HG02763 (cell line): Measurements from ENCODE around the gene COX6B1.
"Not testable (repeated sequence)": the region's sequence is repeated elsewhere in the genome, so short reads cannot be mapped to it uniquely, and the experiment has no call there.

Experiments used
- ATAC-seq: cut with Tn5 transposase; IDR thresholded peaks from one replicate; pipeline ENCODE4 v1.9.1; 2021; ENCODE audit warnings: mild to moderate bottlenecking, moderate library complexity; ENCODE audit not compliant: unreplicated experiment

COX6B1 gene

DNA sequence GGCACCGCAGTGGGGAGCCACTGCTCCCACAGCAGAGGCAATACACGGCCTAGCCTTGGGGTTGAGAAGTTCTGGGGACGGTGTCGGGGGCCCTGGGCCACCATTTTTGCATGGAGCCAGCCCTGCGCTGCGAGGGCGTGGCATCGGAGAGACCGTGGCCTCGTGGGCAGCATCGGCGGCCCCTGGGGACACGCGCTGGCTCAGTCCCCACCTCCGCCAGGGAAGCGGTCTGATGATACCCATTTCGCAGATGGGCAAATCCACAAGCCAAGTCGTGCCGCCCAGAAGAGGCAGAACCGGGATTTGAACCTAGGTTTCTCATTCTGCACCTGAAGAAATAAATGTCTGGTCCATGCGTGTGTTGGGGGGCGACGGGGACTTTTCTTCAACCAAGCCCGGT is 17.0 kb downstream of the COX6B1 start:
- no peak for ATAC-seq

DNA sequence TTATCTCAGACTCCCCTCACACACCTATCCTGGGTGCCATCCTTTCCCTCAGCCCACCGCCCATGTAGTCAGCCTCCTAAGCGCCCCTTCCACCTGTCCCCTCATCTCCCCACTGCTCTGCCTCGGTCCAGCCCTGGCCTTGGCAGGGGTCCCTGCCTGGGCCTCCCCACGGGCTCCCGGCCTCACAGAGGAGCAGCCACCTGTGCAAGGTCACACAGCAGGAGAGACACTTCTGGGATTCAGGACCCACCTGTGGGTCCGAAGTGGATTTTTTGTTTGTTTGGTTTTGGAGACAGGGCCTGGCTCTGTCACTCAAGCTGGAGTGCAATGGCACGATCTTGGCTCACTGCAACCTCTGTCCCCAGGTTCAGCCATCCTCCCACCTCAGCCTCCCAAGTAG is 17.5 kb downstream of the COX6B1 start:
- ATAC-seq: no peak

DNA sequence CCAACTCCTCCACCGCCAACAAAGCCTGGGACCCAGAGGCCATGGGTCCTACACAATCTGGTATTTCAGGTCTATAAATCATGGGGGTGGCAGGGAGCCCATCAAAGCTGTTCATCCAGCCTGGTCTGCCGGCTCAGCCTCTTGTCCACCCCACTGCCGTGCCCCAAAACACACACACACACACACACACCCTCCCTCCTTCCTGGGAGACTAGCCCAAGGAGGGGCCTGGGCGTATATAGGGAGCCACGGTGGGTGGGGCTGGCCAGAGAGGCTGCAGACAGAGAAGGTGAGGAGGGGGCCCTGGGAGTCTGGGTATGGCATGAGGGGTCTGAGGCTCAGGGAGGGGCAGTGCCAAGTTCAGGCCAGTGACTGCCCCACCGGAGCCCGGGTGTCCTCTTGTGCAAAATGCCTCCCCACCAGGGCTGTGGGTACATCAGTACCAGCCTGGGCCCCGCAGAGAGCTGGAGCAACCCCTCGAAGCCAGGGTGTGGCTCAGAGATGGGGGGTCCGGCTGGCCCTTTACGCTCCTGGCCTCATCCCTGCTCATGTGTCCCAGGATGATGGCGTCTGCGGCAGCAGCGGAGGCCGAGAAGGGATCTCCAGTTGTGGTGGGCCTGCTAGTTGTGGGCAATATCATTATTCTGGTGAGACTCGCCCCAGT is 18.3 kb downstream of the COX6B1 start, which contains the start of gene UPK1A:
TSS of gene UPK1A (plus strand) at position 267 of the 663 bp plus-strand sequence. CDS start at position 563, 296 bp downstream.
- no peak for ATAC-seq

- ATAC-seq: no peak
Measured at GRCh38 chr19:35669566-35669965, 21.4 kb downstream of the COX6B1 start.

GRCh38 chr19:35669974-35670373 is 21.9 kb downstream of the COX6B1 start:
- ATAC-seq: no peak

DNA sequence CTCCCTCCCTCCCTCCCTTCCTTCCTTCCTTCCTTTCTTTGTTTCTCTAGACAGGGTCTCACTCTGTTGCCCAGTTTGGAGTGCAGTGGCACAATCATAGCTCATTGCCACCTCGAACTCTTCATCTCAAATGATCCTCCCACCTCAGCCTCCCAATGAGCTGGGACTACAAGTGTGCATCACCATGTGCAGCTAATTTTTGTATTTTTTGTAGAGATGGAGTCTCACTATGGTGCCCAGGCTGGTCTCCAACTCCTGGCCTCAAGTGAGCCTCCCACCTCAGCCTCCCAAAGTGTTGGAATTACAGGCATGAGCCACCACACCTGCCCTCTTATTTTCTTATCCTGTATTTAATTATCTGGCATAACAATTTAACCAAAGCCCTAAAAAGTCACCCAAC is 22.6 kb downstream of the COX6B1 start:
- ATAC-seq: no peak

- ATAC-seq: no peak
Measured at GRCh38 chr19:35671818-35672217, 23.7 kb downstream of the COX6B1 start.

- no peak for ATAC-seq
Measured at GRCh38 chr19:35673121-35673804, 25.1 kb downstream of the COX6B1 start.

DNA sequence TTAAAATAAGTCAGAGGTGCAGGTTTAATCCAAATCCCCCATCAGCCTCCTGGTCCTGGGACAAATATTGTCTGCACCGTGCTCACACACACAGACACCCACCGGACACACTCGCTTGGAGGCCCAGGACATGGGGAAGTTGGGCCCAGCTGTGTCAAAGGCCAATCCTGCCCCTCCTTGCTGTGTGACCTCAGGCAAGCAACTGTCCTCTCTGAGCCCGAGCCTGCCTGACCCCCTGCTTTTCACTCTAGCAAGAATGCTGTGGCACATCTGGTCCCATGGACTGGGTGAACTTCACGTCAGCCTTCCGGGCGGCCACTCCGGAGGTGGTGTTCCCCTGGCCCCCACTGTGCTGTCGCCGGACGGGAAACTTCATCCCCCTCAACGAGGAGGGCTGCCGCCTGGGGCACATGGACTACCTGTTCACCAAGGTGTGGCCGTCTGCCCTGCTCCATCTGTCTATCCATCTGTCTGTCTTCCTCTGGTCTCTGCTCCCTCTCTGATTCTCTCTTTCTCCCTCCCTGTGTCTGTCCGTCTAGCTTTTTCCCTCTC is 27.5 kb downstream of the COX6B1 start:
- no peak for ATAC-seq

GRCh38 chr19:35689836-35690235 is 41.7 kb downstream of the COX6B1 start:
- ATAC-seq: no peak

DNA sequence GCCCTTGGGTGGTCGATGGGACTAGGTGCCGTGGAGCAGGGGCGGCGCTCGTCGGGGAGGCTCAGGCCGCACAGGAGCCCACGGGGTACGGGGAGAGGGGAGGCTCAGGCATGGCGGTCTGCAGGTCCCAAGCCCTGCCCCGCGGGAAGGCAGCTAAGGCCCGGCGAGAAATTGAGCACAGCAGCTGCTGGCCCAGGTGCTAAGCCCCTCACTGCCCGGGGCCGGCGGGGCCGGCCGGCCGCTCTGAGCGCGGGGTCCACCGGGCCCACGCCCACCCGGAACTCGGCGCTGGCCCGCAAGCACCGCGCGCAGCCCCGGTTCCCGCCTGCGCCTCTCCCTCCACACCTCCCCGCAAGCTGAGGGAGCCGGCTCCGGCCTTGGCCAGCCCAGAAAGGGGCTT is 43.0 kb downstream of the COX6B1 start:
- ATAC-seq: not testable (repeated sequence)

DNA sequence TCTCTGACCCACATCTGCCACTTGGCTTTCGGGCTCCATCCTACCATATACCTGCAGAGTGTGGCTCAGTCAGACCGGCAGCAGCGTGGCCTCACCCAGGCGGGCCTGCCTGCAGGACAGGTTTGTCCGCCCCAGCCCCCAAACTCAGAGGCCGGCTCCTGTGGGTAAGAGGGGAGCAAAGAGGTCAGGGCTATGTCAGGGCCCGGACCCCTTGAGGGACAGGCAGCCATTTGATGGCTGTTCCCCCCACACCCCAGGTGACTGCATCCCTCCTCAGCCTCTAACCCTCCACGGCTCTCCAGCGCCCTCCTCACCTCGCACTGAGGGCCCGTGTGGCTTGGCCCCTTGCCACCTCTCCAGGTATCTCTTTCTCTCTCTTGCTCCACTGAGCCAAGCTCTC is 43.9 kb downstream of the COX6B1 start:
- ATAC-seq: no peak

DNA sequence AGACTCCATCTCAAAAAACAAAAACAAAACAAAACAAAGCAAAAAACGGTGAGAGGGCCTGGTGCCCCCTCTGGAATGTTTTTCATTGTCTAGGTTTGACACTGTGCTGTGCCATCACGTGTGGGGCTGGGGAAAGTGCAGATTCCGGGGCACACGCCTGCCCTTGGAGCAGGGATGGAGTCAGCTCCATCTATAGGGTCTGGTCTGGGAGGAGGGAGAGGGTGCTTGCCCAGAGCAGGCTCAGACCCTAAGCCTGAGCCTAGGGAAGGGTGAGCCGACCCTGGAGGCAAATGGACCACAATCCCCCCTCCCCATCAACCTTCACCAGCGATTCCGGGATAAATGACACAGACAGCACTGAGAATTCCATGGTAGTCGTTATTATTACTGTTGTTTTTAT is 45.3 kb downstream of the COX6B1 start:
- no peak for ATAC-seq

- ATAC-seq: peak; percentile 76
Measured at GRCh38 chr19:35693835-35694599, 45.9 kb downstream of the COX6B1 start.

- ATAC-seq: no peak
Measured at GRCh38 chr19:35695895-35696422, 47.8 kb downstream of the COX6B1 start.

GRCh38 chr19:35696835-35697234 is 48.7 kb downstream of the COX6B1 start:
- ATAC-seq: no peak

DNA sequence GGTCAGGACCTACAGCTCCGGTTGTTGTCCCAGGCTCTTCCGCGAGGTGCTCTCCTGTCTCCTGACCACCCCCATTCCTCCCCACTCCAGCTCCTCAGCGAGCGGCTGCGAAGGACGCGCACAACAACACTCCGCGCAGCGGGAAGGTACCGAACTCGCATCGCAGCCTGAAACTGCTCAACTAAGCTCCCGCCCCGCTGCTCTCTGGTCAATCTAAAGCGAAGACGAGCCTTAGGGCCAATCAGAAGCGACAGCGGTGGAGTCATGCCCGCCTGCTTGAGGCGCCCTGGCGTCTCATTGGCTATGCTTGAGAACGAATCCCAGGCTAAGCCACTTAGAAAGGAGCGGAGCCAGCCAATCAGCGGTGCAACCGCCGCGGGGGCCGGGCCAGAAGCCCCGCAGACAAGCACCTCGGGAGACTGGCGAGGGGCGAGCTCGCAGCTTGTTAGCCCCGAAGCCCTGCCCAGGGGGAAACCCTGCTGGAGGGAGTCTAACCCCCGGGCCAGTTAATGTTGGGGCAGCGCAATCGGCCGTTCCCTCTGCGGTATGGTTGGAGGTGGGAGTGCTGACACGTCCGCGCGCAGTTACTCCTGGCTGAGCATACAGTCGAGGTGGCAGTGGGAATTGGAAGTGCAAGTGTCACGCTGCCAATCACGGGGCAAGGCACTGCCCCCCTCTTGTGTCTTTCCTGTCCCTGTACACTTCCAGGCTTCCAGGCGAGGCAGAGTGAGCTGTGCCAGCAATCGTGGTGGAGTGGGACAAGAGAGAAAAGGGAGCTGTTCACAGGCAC is 54.3 kb downstream of the COX6B1 start:
- ATAC-seq: peak; percentile 94

GRCh38 chr19:35703343-35703742 is 55.2 kb downstream of the COX6B1 start:
- ATAC-seq: no peak

- ATAC-seq: no peak
Measured at GRCh38 chr19:35704218-35704617, 56.1 kb downstream of the COX6B1 start, which contains the start of gene ZBTB32. Gene ZBTB32, plus strand, starts transcription at chr19:35704558. Its CDS starts 10,069 bp downstream, at chr19:35714627.
